ENCODE results near the gene PGS1.

Gene PGS1

GRCh38 chr17:78451753-78452152 is 73.3 kb downstream of the PGS1 start:
- no peak overlapping the region for H3K4me3 ChIP-seq (ENCODE audit: low read depth, low read length)
- no peak for TF ChIP-seq CTCF (IDR thresholded peaks at IDR 0.05; ENCODE audit: borderline replicate concordance, insufficient read depth, low read depth, low read length)

DNA sequence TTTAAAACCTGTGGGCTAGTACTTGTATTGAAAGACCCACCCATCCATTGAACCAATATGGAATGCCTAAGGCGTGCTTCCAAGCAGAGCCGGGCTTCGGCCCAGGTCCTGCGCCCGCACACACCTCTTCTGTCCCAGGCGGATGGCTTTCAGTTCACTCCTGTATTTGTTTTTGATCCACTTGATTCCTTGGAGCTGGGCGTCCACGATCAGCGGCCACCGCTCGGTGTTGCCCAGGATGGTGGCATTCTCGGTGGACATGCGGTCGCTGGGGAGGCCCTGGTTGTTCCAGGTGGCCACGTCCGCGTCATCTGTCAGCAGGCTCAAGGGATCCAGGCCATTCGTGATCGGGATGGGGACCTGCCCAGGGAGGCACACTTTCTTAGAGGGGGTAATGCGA is 75.9 kb downstream of the PGS1 start:
- H3K4me3 ChIP-seq (ENCODE audit: low read depth, low read length): no peak overlapping the region
- no peak for TF ChIP-seq CTCF (IDR thresholded peaks at IDR 0.05; ENCODE audit: borderline replicate concordance, insufficient read depth, low read depth, low read length)

- H3K4me3 ChIP-seq (ENCODE audit: low read depth, low read length): no peak overlapping the region
- TF ChIP-seq CTCF (IDR thresholded peaks at IDR 0.05; ENCODE audit: borderline replicate concordance, insufficient read depth, low read depth, low read length): no peak
Measured at GRCh38 chr17:78458091-78458490, 79.6 kb downstream of the PGS1 start.

DNA sequence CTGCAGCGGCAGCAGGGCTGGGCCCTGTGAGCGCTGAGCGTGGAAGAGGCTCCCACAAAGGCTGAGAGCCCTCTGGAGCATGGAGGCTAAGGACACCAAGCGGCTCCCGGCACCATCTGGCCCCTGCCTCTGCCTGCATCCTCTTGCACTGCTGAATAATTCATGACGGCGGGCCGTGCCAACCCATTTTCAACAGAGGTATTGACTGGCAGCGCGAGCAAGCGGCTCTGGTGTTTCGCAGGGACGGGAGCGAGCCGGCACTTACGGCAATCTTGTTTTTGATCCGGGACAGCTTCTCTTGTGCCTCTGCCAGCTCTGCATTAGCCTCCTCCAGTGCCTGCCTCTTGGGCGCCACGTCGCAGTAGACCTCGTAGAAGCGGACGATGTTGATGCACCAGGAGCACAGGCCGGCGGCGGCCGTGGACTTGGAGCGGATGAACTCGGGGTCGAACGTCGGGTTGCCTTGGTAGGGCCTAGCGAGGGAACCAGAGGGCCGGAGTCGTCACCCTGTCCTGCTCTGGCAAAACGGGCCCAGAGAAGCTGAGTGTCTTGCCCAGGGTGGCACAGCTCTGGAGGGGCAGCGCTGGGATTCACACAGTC is 80.4 kb downstream of the PGS1 start:
- no peak for TF ChIP-seq CTCF (IDR thresholded peaks at IDR 0.05; ENCODE audit: borderline replicate concordance, insufficient read depth, low read depth, low read length)
- H3K4me3 ChIP-seq (ENCODE audit: low read depth, low read length): no peak overlapping the region

GRCh38 chr17:78459696-78460095 is 81.2 kb downstream of the PGS1 start:
- TF ChIP-seq CTCF (IDR thresholded peaks at IDR 0.05; ENCODE audit: borderline replicate concordance, insufficient read depth, low read depth, low read length): no peak
- no peak overlapping the region for H3K4me3 ChIP-seq (ENCODE audit: low read depth, low read length)

GRCh38 chr17:78460176-78460675 is 81.8 kb downstream of the PGS1 start:
- no peak for TF ChIP-seq CTCF (IDR thresholded peaks at IDR 0.05; ENCODE audit: borderline replicate concordance, insufficient read depth, low read depth, low read length)
- H3K4me3 ChIP-seq (ENCODE audit: low read depth, low read length): no peak overlapping the region

Data from GM12875 (cell line).